BJ (cell line): ENCODE results near the gene ZNF318. TPM values are rescaled to one million over a fixed set of nuclear protein-coding genes. Genes with fewer than 3 reads are reported as not detected.
"Not testable (repeated sequence)": the region's sequence is repeated elsewhere in the genome, so short reads cannot be mapped to it uniquely, and the experiment has no call there.

ENCODE experiments used
- CTCF ChIA-PET: fragments of 350-600 bp; formaldehyde crosslinking; extraction: SDS; loops from one replicate; lab custom pipeline; 2021; ENCODE audit warnings: antibody characterized with exemption, inconsistent platforms; lab: Yijun Ruan, JAX
- POLR2A ChIA-PET: fragments of 300-600 bp; sonication (Branson Sonifier 250); formaldehyde crosslinking; extraction: SDS; loops from one replicate; lab custom pipeline; 2021; ENCODE audit warnings: antibody characterized with exemption; lab: Charles Lee
- DNase-seq: peaks from one replicate; pipeline ENCODE4 v3.0.0-alpha.2; 2011; ENCODE audit warnings: low read depth
- H3K27me3 ChIP-seq: 2 replicates; pipeline ENCODE4 v1.6.0; 2011; ENCODE audit warnings: low read length; ENCODE audit not compliant: control insufficient read depth, insufficient read depth
- H3K36me3 ChIP-seq: 2 replicates; pipeline ENCODE4 v1.5.1; 2011; ENCODE audit warnings: low read length; ENCODE audit not compliant: control insufficient read depth, insufficient read depth
- H3K4me3 ChIP-seq: 2 replicates; pipeline ENCODE4 v1.5.1; 2011; ENCODE audit warnings: low read depth, mild to moderate bottlenecking, control low read depth, low read length
- CTCF ChIP-seq: IDR thresholded peaks from 2 replicates; pipeline ENCODE4 v1.5.1; 2011; ENCODE audit warnings: low read depth, mild to moderate bottlenecking, control low read depth, inconsistent platforms, low read length, moderate library complexity; ENCODE audit not compliant: insufficient read depth
- polyA minus RNA-seq: library from RNA; depleted of rRNA, polyadenylated mRNA; stranded (reverse); fragments of >200 nt; gene quantifications from 2 replicates; pipeline ENCODE4 v1.2.3, GENCODE V29; 2011; rRNA and poly(A)+ RNA removed
- polyA plus RNA-seq: library from polyadenylated mRNA; depleted of rRNA; stranded (reverse); fragments of >200 nt; gene quantifications from 2 replicates; pipeline ENCODE4 v1.2.3, GENCODE V29; 2011; rRNA removed

Gene ZNF318
- 10.3 and 11.5 TPM in 2 replicates for polyA plus RNA-seq
- 16.9 and 17.6 TPM in 2 replicates for polyA minus RNA-seq

GRCh38 chr6:43369174-43370002, at the start of gene ZNF318:
ZNF318 (minus strand) TSS chr6:43369647; CDS start chr6:43369365, 282 bp downstream.
- peak within 1 kb of the TSS; percentile 81 for H3K4me3 ChIP-seq
- DNase-seq = peak; percentile 87
- H3K27me3 ChIP-seq = no peaks in the 10 kb centered on the region
- H3K36me3 ChIP-seq = peaks cover 1% of the 10 kb centered on the region; the same call in 1 of the 2 replicates
- no peak for TF ChIP-seq CTCF
- CTCF ChIA-PET = interaction anchor here (0.6 to 2.9 kb wide), 4 partner anchors 8 to 137 kb away, joined by 3 to 16 read pairs (median 6); partner anchors contain the start of gene TJAP1
- POLR2A ChIA-PET = interaction anchor here (0.5 to 0.6 kb wide), 4 partner anchors 13 to 199 kb away, joined by 3 to 4 read pairs (median 3); no protein-coding TSS in a partner anchor

GRCh38 chr6:43416935-43417334, 47.5 kb upstream of the ZNF318 start:
- no peak for DNase-seq
- H3K36me3 ChIP-seq = no peaks in the 10 kb centered on the region
- POLR2A ChIA-PET = no interaction called here
- H3K4me3 ChIP-seq = no peak overlapping the region
- CTCF ChIA-PET = interaction anchor here (0.9 kb wide), 1 partner anchor 14 kb away, joined by 3 read pairs; no protein-coding TSS in a partner anchor
- peaks cover 6% of the 10 kb centered on the region for H3K27me3 ChIP-seq
- no peak for TF ChIP-seq CTCF

GRCh38 chr6:43415275-43415674, 45.8 kb upstream of the ZNF318 start:
- POLR2A ChIA-PET, H3K27me3 ChIP-seq, H3K36me3 ChIP-seq, DNase-seq, H3K4me3 ChIP-seq: not testable (repeated sequence)
- CTCF ChIA-PET = interaction anchor here (1.0 kb wide), 1 partner anchor 26 kb away, joined by 3 read pairs; no protein-coding TSS in a partner anchor

GRCh38 chr6:43413002-43413401, 43.6 kb upstream of the ZNF318 start:
- Histone ChIP-seq H3K27me3 (peaks cover 2% of the 10 kb centered on the region), H3K36me3 (no peaks in the 10 kb centered on the region), H3K4me3 (no peak overlapping the region)
- TF ChIP-seq CTCF = no peak
- POLR2A ChIA-PET = no interaction called here
- DNase-seq = no peak
- CTCF ChIA-PET = interaction anchor here (1.1 kb wide), 2 partner anchors 11 to 20 kb away, joined by 3 to 4 read pairs; no protein-coding TSS in a partner anchor

GRCh38 chr6:43412541-43412940, 43.1 kb upstream of the ZNF318 start:
- DNase-seq = no peak
- Histone ChIP-seq H3K4me3 (no peak overlapping the region), H3K27me3 (peaks cover 2% of the 10 kb centered on the region), H3K36me3 (no peaks in the 10 kb centered on the region)
- no peak for TF ChIP-seq CTCF
- ChIA-PET CTCF (interaction anchor here (0.6 to 1.1 kb wide), 3 partner anchors 10 to 61 kb away, joined by 3 to 4 read pairs (median 3); no protein-coding TSS in a partner anchor), POLR2A (no interaction called here)

GRCh38 chr6:43410776-43411175, 41.3 kb upstream of the ZNF318 start:
- CTCF ChIA-PET, H3K36me3 ChIP-seq, DNase-seq, H3K4me3 ChIP-seq, POLR2A ChIA-PET, H3K27me3 ChIP-seq: not testable (repeated sequence)
